Naive thymus-derived CD4-positive, alpha-beta T cell (primary cell): ENCODE results near the gene LDLRAD4. TPM values are rescaled to one million over a fixed set of nuclear protein-coding genes. Genes with fewer than 3 reads are reported as not detected.

ENCODE experiments used
- ATAC-seq: fragments of 150-1000 bp; cut with Tn5 transposase; 2 replicates; pipeline ENCODE4 v1.10.0; 2021; ENCODE audit warnings: mild to moderate bottlenecking, moderate library complexity
- CTCF ChIA-PET: fragments of 350-600 bp; sonication (Branson Sonifier 250); formaldehyde crosslinking; loops from one replicate; lab custom pipeline; 2021; ENCODE audit warnings: antibody characterized with exemption; lab: Charles Lee
- POLR2A ChIA-PET: fragments of 350-600 bp; sonication (Branson Sonifier 250); formaldehyde crosslinking; loops from one replicate; lab custom pipeline; 2021; ENCODE audit warnings: antibody characterized with exemption, inconsistent platforms; lab: Charles Lee
- DNase-seq, 9 donors: peaks; one replicate each; pipeline versions ENCODE4 v3.0.0 to v3.0.0-alpha.2; 2020 to 2022; ENCODE audit warnings: mixed read lengths in 1 of 9
- H3K27ac ChIP-seq: one replicate; pipeline ENCODE4 v1.7.0; 2013; ENCODE audit warnings: mild to moderate bottlenecking, low read depth, low read length, moderate library complexity
- H3K27me3 ChIP-seq, 2 donors: one replicate each; pipeline ENCODE4 v1.7.0; 2013; ENCODE audit warnings: low read length in 2 of 2, mild to moderate bottlenecking in 2 of 2, moderate library complexity in 2 of 2; ENCODE audit not compliant: control insufficient read depth in 2 of 2, insufficient read depth in 2 of 2
- H3K36me3 ChIP-seq, 3 experiments: 1 replicate in 2 of 3; 2 replicates in 1 of 3; pipeline ENCODE4 v1.7.0; 2013; ENCODE audit warnings: low read length in 3 of 3, mild to moderate bottlenecking in 3 of 3, moderate library complexity in 1 of 3; ENCODE audit not compliant: insufficient read depth in 3 of 3, control insufficient read depth in 2 of 3
- H3K4me1 ChIP-seq, 2 donors: one replicate each; pipeline ENCODE4 v1.7.0; 2013; ENCODE audit warnings: low read length in 2 of 2, mild to moderate bottlenecking in 2 of 2, moderate library complexity in 1 of 2; ENCODE audit not compliant: control insufficient read depth in 2 of 2, insufficient read depth in 2 of 2
- H3K4me3 ChIP-seq: 2 replicates; pipeline ENCODE4 v1.7.0; 2013; ENCODE audit warnings: mild to moderate bottlenecking, low read length
- H3K9me3 ChIP-seq, 3 experiments: 1 replicate in 2 of 3; 2 replicates in 1 of 3; pipeline ENCODE4 v1.7.0; 2013; ENCODE audit warnings: low read length in 3 of 3; ENCODE audit not compliant: control insufficient read depth in 2 of 3
- H3K27ac Mint-ChIP-seq, 9 donors: one replicate each; pipeline ENCODE4 v1.8.0; 2020 to 2022; ENCODE audit warnings: mixed read lengths in 9 of 9, mild to moderate bottlenecking in 8 of 9, moderate library complexity in 5 of 9, inconsistent platforms in 2 of 9
- H3K27me3 Mint-ChIP-seq, 5 donors: one replicate each; pipeline ENCODE4 v1.8.0; 2021 to 2022; ENCODE audit warnings: mixed read lengths in 5 of 5, mild to moderate bottlenecking in 1 of 5
- H3K36me3 Mint-ChIP-seq, 5 donors: one replicate each; pipeline ENCODE4 v1.8.0; 2020 to 2022; ENCODE audit warnings: mixed read lengths in 5 of 5, mild to moderate bottlenecking in 3 of 5, inconsistent platforms in 1 of 5
- H3K4me1 Mint-ChIP-seq, 7 donors: one replicate each; pipeline ENCODE4 v1.8.0; 2020 to 2022; ENCODE audit warnings: mixed read lengths in 7 of 7, mild to moderate bottlenecking in 3 of 7, inconsistent platforms in 1 of 7
- H3K4me3 Mint-ChIP-seq, 10 donors: one replicate each; pipeline ENCODE4 v1.8.0; 2020 to 2022; ENCODE audit warnings: mild to moderate bottlenecking in 10 of 10, mixed read lengths in 10 of 10, moderate library complexity in 6 of 10, inconsistent platforms in 2 of 10
- H3K9me3 Mint-ChIP-seq, 11 donors: one replicate each; pipeline ENCODE4 v1.8.0; 2020 to 2022; ENCODE audit warnings: mixed read lengths in 11 of 11, mild to moderate bottlenecking in 4 of 11, inconsistent platforms in 1 of 11, moderate library complexity in 1 of 11
- intact Hi-C, 2 donors: fragments of 100-400 bp; cut with micrococcal nuclease; formaldehyde crosslinking; loops; one replicate each; pipeline ENCODE4 v1.15.1; 2023
- polyA plus RNA-seq, 2 donors: library from polyadenylated mRNA; unstranded; fragments of 300-500 nt; fragmentation: Illumina TruSeq; gene quantifications; one replicate each; pipeline ENCODE4 v1.2.3, GENCODE V29; 2021
- total RNA-seq, 6 experiments: library from RNA in 5 of 6; stranded (reverse) in 5 of 6; gene quantifications; 1 replicate in 5 of 6; 2 replicates in 1 of 6; pipeline ENCODE4 v1.2.3 and lab custom pipeline; 2021 to 2026

The LDLRAD4 gene
- total and polyA plus RNA-seq, 7 experiments from 2014 or later = 13.0 to 84.3 (median 53.7) TPM

DNA sequence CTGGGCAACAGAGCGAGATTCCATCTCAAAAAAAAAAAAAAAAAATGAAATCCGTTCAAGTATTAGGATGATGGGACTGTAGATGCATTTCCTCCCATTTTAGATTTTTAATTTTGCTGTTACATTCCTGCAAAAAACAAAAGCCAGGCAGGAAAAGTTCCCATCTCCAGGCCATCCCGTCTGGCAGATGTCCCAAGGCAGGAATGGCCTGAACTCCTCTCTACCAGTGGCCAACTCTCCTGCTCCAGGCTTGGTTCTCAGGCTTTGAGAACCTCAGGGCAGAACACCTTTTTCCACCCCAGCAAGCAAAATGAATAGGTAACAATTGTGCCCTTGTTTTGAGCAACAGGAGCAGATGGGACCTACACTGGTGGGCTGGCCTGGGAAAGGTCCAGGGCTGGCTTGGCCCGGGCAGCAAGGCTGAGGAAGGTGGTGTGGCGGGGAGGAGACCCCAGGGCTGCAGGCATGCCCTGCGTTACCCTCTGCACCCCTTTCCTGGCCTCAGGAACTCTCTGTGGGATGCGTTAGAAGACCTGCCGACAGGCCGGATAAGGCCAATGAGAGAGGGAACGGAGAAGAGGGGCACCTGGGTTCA, 421.8 kb downstream of the LDLRAD4 start:
- Mint-ChIP-seq H3K27me3 (no peaks in the 10 kb centered on the region), H3K27ac (no peak overlapping the region), H3K4me3 (no peak overlapping the region), H3K9me3 (no peaks in the 10 kb centered on the region), H3K36me3 (peaks cover 8 to 17% (median 13%) of the 10 kb centered on the region in 5 donors), H3K4me1 (peaks cover 0 to 8% (median 6%) of the 10 kb centered on the region in 7 donors)
- POLR2A ChIA-PET = no interaction called here
- intact Hi-C loops = no loop called here
- ATAC-seq = no peak
- Histone ChIP-seq H3K9me3 (no peaks in the 10 kb centered on the region), H3K27ac (no peak overlapping the region), H3K36me3 (peaks cover 0 to 11% (median 3%) of the 10 kb centered on the region in 3 experiments), H3K4me3 (no peak overlapping the region), H3K27me3 (no peaks in the 10 kb centered on the region), H3K4me1 (no peaks in the 10 kb centered on the region)
- no peak for DNase-seq
- CTCF ChIA-PET = no interaction called here

DNA sequence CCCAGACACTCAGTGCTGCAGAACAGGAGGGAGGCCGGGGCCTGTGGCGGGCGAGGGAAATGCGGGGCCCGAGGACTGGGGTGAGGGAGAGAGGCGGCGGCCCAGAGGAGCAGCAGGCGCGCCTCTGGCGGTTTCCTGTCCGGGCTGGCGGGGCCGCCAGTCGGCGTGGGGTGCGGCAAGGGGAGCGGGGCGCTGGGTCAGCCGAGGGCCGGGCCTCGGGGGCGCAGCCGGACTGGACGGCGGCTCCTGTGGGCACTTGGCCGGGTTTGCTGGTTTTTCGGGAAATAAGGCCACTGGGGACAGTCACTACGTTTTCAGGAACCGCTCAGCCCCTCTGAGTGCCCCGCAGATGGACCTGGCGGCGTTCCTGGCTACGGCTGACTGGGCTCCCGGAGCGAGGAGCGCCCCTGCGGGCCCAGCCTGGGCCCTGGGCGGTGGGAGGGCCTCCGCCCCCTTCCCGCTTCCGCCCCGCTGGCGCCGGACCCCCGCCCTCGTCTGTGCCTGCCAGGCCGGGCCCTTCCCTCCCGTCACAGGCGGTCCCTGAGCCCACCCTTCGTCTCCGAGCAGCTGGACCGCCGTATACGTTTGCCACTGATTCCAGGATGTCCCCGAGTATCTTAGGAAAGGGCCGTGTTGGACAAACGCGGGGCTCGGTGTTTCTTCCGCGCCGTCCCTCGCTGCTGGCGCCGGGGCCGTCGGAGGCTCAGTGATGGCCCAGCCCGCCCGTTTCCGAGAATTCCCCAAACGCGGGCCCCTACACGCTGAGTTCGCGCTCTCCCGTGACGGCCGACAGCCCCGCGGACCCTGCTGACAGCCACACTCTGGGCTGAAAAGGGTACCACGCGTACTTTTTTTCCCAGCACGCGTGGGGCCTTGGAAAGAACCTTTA, 423.2 kb downstream of the LDLRAD4 start:
- intact Hi-C loops = no loop called here
- Mint-ChIP-seq H3K4me1 (peaks cover 0 to 8% (median 6%) of the 10 kb centered on the region in 7 donors), H3K27me3 (no peaks in the 10 kb centered on the region), H3K36me3 (peaks cover 8 to 29% (median 12%) of the 10 kb centered on the region in 5 donors), H3K9me3 (no peaks in the 10 kb centered on the region), H3K4me3 (no peak overlapping the region), H3K27ac (no peak overlapping the region)
- ChIA-PET CTCF (no interaction called here), POLR2A (no interaction called here)
- no peaks in the 10 kb centered on the region for H3K9me3 ChIP-seq
- no peak for DNase-seq
- no peak overlapping the region for H3K4me3 ChIP-seq
- H3K27ac ChIP-seq = no peak overlapping the region
- H3K27me3 ChIP-seq = no peaks in the 10 kb centered on the region
- ATAC-seq = peak; percentile 32
- H3K4me1 ChIP-seq = no peaks in the 10 kb centered on the region
- peaks cover 0 to 23% (median 7%) of the 10 kb centered on the region in 3 experiments for H3K36me3 ChIP-seq

DNA sequence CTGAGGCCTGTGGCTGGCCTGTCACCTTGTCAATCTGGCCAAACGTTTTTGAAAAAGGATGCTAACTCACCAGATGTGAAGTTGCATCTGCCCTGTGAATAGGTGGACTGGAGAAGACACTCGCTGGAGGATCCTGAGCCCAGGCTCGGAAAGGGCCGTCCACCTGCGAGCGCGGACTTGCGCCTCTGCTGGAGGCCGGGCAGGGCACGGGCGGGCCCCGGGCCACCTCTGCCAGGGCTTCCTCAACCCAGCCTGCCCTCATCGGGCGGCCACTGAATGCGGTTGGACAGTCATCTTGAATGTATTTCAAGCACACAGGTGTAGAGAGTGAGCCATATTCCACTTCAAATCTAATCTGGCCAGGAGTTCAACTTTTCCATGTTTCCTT, 423.9 kb downstream of the LDLRAD4 start:
- no peak overlapping the region for H3K27ac ChIP-seq
- H3K27me3 ChIP-seq = no peaks in the 10 kb centered on the region
- H3K9me3 ChIP-seq = no peaks in the 10 kb centered on the region
- H3K36me3 Mint-ChIP-seq = peaks cover 8 to 33% (median 13%) of the 10 kb centered on the region in 5 donors
- ChIA-PET POLR2A (no interaction called here), CTCF (no interaction called here)
- H3K27me3 Mint-ChIP-seq = no peaks in the 10 kb centered on the region
- no peak overlapping the region for H3K27ac Mint-ChIP-seq
- intact Hi-C loops = no loop called here
- no peak for ATAC-seq
- H3K4me3 Mint-ChIP-seq = no peak overlapping the region
- no peaks in the 10 kb centered on the region for H3K9me3 Mint-ChIP-seq
- H3K36me3 ChIP-seq = peaks cover 0 to 27% (median 7%) of the 10 kb centered on the region in 3 experiments
- H3K4me3 ChIP-seq = no peak overlapping the region
- no peaks in the 10 kb centered on the region for H3K4me1 ChIP-seq
- no peak for DNase-seq
- H3K4me1 Mint-ChIP-seq = peaks cover 0 to 8% (median 6%) of the 10 kb centered on the region in 7 donors

DNA sequence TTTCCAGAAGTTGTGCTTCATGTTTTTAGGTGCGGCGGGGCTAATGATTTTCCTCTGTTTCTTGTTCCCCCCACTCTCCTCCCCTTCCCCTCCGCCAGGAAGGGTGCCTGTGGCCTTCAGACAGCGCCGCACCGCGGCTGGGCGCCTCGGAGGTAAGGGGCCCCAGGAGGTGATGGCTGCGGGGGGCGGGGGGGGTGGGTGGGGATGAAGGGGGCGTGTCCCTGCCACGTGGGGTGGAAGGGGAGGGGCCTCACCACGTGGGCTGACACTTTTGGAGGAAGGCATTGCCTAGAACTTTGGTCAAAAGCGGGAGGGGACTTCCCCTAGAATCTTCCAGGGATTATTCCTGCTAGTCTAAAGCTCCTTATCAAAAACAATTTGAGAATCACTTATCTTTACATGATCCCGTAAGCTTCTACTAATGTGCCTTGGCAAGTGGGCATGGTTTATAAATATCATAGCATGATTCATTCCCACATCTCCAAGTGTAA, 424.7 kb downstream of the LDLRAD4 start:
- H3K27me3 ChIP-seq = no peaks in the 10 kb centered on the region
- Mint-ChIP-seq H3K27me3 (no peaks in the 10 kb centered on the region), H3K9me3 (no peaks in the 10 kb centered on the region), H3K4me1 (peaks cover 0 to 8% (median 6%) of the 10 kb centered on the region in 7 donors), H3K4me3 (no peak overlapping the region), H3K27ac (no peak overlapping the region), H3K36me3 (peaks cover 8 to 39% (median 15%) of the 10 kb centered on the region in 5 donors)
- peaks cover 0 to 30% (median 7%) of the 10 kb centered on the region in 3 experiments for H3K36me3 ChIP-seq
- DNase-seq (no peak), ATAC-seq (no peak)
- no peaks in the 10 kb centered on the region for H3K9me3 ChIP-seq
- CTCF ChIA-PET = no interaction called here
- H3K4me1 ChIP-seq = no peaks in the 10 kb centered on the region
- H3K27ac ChIP-seq = no peak overlapping the region
- H3K4me3 ChIP-seq = no peak overlapping the region
- POLR2A ChIA-PET = no interaction called here
- intact Hi-C loops = no loop called here

GRCh38 chr18:13645093-13645492, 426.5 kb downstream of the LDLRAD4 start:
- peaks cover 8 to 39% (median 15%) of the 10 kb centered on the region in 5 donors for H3K36me3 Mint-ChIP-seq
- H3K4me3 Mint-ChIP-seq = peak overlapping the region in 1 of 10 donors; percentile 26
- no peak overlapping the region for H3K27ac Mint-ChIP-seq
- H3K4me3 ChIP-seq = no peak overlapping the region
- no peak for ATAC-seq
- H3K9me3 ChIP-seq = no peaks in the 10 kb centered on the region
- CTCF ChIA-PET = no interaction called here
- H3K4me1 ChIP-seq = no peaks in the 10 kb centered on the region
- H3K27me3 ChIP-seq = no peaks in the 10 kb centered on the region
- no peak overlapping the region for H3K27ac ChIP-seq
- H3K9me3 Mint-ChIP-seq = no peaks in the 10 kb centered on the region
- POLR2A ChIA-PET = no interaction called here
- no peaks in the 10 kb centered on the region for H3K27me3 Mint-ChIP-seq
- no peak for DNase-seq
- intact Hi-C loops = no loop called here
- H3K4me1 Mint-ChIP-seq = peaks cover 0 to 10% (median 6%) of the 10 kb centered on the region in 7 donors
- H3K36me3 ChIP-seq = peaks cover 0 to 30% (median 7%) of the 10 kb centered on the region in 3 experiments

DNA sequence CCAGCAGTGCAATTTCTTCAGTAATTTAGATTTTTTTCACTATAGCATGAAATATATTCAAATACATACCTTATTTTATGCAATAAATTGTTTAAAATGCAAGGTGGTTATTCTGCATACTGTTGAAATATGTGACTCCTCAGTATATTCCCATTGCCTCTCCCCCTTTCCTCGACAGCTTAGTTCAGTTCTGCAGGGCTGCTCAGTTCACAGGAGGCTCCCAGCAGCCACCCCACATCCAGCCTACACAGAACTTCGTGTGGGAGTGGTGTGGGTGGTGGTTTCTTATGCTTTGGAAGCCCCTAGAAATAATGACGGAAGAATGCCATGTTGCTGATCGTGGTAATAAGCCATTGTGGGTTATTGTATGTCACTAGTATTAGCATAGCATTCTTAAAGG, 428.1 kb downstream of the LDLRAD4 start:
- H3K36me3 Mint-ChIP-seq = peaks cover 5 to 30% (median 9%) of the 10 kb centered on the region in 5 donors
- no peaks in the 10 kb centered on the region for H3K27me3 Mint-ChIP-seq
- Histone ChIP-seq H3K27ac (no peak overlapping the region), H3K9me3 (no peaks in the 10 kb centered on the region), H3K36me3 (peaks cover 0 to 30% (median 7%) of the 10 kb centered on the region in 3 experiments), H3K4me3 (no peak overlapping the region), H3K27me3 (no peaks in the 10 kb centered on the region), H3K4me1 (no peaks in the 10 kb centered on the region)
- no peak for ATAC-seq
- CTCF ChIA-PET = no interaction called here
- POLR2A ChIA-PET = no interaction called here
- intact Hi-C loops = no loop called here
- no peak overlapping the region for H3K4me3 Mint-ChIP-seq
- H3K9me3 Mint-ChIP-seq = no peaks in the 10 kb centered on the region
- DNase-seq = no peak
- peaks cover 0 to 4% (median 0%) of the 10 kb centered on the region in 7 donors for H3K4me1 Mint-ChIP-seq
- no peak overlapping the region for H3K27ac Mint-ChIP-seq
